UCSD-AML1 (cell line): ENCODE data around the gene DPEP2.
"Not testable (repeated sequence)": the region's sequence is repeated elsewhere in the genome, so short reads cannot be mapped to it uniquely, and the experiment has no call there.

ENCODE experiments used
- DNase-seq: peaks from one replicate; lab custom pipeline; 2025; ENCODE audit not compliant: unreplicated experiment; lab: John Stamatoyannopoulos, UW

Gene DPEP2

GRCh38 chr16:68009157-68009735 is 10.0 kb upstream of the DPEP2 start:
- no peak for DNase-seq

DNA sequence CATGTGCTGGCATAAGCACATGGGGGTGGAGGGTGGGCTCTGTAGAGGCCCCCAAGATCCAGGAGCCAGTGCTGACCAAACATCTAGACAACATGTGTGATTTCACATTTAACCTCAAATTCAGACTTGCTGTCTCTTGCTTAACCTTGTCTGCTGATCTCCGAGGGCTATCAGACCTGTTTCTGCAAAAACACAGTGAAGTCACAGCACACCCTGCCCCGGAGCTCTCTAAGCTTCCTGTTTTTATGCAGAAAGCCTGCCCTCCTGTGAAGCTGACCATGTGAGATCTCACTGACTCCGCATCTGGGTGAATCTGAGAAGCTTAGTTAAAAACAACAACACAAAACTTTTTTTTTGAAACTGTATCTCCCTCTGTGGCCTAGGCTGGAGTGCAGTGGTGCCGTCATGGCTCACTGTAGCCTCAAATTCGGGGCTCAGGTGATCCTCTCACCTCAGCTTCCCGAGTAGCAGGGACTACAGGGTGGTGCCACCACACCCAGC is 6.6 kb upstream of the DPEP2 start:
- peak; percentile 42 for DNase-seq

GRCh38 chr16:68005211-68005610 is 5.9 kb upstream of the DPEP2 start:
- no peak for DNase-seq

DNA sequence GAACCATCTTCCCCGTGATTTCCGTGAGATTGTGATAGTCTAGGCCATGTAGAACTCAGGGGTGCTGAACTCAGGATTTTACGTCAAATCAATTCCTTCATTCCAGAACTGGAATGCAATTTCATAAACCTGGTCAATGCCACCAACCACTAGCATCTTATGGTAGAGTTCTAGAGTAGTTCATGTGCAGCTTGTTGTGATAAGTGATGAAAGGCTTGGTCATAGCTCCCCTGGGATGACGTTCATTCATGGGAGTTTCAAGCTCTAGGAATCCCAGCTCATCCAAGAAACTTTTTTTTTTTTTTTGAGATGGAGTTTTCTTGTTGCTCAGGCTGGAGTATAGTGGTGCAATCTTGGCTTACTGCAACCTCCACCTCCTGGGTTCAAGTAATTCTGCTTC is 3.7 kb upstream of the DPEP2 start:
- DNase-seq = no peak

DNA sequence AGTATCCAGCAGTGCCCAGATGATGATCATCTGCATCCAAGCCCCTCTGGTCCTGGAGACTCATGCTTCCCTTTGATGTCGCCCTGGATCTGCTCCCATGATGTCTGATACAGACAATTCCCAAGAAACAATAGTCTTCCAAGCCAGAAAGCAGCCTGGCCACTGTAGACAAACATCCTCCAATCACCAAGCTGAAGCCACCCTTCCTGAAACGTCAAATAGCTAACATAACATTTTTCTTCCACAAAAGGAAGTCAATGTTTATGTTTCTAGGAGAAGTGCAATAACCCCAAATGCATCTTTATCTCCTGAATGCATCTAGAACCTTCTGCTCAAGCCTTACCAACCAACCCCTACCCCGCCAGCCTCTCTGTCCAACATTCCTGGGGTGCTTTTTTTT is 1.2 kb upstream of the DPEP2 start:
- no peak for DNase-seq

- DNase-seq = no peak
Observed at GRCh38 chr16:67999985-68000384, 701 bp upstream of the DPEP2 start.

- DNase-seq = not testable (repeated sequence)
Observed at GRCh38 chr16:67998231-67998778, 979 bp downstream of the DPEP2 start.

GRCh38 chr16:67996666-67997065 is 2.6 kb downstream of the DPEP2 start:
- DNase-seq = no peak

- no peak for DNase-seq
Observed at GRCh38 chr16:67995423-67995822, 3.9 kb downstream of the DPEP2 start.

DNA sequence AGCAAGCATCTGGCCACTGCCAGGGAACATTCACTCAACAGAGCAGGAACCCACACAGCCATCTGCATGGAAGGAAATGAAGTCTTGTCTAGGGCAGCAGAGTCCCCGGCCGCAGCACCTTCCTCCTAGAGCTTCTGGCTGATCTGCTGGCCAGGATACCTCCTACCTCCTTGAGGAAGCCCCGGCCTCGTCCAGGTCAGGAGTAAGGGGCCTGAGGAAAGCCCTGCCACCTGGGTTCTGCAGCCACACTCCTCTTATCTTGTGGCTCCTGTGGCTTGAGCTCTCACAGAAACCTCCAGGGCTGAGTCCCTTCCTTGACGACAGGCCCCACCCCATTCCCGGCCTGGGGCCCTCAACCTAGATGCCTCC is 5.3 kb downstream of the DPEP2 start:
- peak; percentile 76 for DNase-seq

DNA sequence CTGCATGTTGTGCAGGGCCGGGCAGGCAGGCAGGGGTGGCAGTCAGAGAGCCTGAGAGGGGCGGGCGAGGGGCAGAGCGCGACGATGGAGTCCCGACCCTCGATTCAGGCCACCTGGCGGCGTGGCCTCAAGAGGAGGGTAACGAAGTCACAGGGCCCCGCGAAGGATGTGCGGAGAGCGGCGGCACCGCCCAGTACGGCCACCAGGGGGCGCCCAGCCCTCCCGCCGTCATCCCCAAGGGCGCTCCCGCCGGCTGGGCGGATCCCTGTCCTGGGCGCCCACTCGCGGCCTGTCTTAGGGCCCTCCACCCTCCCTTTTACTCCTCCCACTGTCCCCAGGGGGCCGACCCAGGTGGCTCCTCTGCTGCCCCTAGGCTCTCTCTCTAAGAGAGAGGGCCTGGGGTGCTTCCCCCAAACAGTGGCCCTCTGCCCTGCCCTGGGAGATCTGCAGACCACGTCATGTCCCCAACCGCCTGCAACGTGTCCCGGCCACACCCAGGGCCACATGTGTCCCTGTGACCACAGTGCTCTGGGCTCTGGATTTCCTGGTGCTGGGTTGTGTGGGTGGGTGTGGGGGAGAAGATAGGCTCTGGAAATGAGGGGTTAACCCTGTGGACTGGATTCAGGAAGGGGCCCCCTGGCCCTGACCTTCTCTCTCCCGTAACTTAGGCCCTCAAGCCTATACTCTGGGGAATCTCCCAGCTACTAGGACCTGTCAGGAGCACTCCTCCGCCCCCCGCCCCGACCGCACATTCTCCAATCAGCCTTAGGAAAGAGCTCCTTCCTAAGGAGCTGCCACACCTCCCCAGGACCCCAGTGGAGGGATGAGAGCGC is 5.9 kb downstream of the DPEP2 start:
- peak; percentile 87 for DNase-seq

DNA sequence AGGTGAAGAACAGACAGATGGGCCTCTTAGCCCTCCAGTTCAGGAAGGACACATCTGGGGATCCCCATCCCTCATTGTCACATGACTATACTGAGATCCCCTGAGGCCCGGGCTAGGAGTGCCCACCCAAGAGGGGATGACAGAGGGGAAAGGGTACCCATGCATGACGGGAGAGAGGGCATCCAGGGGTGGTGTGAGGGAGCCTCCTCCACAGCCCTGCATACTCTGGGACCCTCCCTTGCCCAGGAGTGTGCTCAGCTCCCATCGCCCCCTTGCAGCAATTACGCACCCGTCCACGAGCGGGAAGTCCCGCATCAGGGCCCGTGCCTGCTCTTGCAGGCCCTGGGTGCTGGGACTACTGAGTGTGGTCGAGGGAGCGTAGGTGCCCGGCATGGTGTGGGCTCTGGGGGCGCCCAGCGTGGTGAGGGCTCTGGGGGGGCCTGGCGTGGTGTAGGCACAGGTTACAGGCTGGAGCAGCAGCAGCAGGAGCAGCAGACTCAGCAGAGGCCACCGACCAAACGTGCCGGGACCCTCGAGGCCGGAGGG is 6.5 kb downstream of the DPEP2 start:
- DNase-seq = no peak

DNA sequence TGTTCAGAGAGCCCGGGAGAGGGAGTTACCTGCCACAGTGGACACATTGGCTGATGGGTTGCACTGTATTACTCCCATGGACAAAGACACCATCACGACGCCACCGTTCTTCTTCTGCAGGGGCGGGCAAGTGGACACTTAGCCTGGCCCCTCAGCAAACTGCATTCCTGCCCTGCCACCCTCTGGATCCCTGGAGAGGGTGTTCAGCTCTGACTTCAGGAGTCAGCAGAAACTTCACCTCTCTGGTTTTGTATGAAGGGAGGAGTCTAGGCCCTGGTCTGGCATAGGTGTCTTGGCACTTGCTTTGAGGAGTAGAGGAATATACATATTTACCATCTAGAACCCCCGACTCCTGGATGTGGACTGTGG is 9.3 kb downstream of the DPEP2 start:
- no peak for DNase-seq

DNA sequence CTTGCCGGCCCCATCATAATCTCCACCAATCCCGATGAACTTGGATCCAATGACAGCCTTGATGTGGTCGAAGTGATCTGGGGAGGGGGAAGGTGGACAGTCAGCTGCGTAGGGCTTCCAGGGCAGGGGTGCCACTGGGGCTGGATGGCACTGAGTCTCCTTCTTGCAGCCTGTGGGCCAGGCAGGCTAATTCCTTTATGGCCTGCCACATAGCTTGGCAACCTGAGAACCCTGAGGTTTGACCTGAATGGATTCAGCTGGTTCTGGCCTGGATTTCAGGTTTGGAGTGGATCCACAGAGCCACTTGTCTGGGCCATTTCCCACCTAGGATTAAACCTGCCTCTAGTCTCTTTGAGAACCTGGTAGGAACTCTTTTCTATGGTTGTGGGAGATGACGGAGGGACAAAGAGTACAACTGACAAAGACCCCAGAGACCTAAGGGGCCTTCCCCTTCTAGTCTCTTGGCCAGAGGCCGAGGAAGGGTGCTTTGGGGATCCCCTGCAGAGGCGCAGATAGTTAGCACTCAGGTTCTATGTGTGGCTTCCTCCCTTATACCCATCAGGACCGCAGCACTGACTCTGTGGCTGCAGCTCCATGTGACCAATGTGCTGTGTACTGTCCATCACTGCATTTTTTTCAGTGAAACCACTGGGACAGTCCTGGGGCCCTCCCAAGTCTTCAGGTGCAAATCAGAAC is 9.8 kb downstream of the DPEP2 start:
- DNase-seq = no peak

DNA sequence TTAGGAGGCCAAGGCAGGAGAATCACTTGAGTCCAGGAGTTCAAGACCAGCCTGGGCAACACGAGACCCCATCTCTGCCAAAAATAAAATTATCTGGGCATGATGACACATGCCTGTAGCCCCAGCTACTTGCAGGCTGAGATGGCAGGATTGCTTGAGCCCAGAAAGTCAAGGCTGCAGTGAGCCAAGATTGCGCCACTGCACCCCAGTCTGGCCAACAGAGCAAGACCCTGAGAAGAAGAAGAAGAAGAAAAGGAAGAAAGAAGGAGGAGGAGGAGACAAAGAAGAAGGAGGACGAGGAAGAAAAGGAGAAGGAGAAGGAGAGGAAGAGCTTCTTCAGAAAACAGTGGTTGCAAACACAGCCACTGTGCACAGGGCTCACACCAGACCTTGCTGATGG is 10.6 kb downstream of the DPEP2 start:
- no peak for DNase-seq

DNA sequence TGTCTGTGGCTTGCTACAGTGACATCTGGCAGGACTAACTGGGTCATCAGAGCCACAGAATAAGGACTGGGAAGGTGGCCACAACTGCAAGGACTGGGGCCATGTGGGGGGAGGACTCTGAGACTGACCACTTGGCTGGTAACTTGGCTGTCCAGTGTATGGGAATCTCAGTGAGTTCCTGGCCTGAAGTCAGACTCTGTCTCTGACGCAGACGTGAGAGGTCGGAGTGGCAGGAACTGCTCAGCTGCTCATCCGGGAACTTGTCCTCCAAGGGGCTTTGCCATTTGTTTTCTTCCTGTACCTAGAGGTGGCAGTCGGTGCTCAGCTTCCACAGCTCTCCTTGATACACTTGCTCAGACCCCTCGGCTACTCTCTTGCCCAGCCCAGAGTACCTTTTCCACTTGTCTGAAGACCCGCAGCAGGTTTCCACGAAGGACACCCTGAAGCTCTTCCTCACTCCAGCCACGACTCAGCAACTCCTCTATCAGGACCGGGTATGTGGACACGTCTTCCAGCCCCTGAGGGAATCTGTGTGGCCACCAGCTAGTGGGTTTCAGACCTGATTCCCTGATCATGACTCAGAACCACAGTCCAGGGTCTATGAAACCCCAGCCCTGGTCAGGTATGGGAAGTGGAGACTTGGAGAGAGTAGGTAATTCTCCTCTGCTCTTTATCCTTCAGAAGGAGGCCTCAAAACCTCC is 11.7 kb downstream of the DPEP2 start:
- DNase-seq = no peak

GRCh38 chr16:67986949-67987348 is 12.3 kb downstream of the DPEP2 start:
- DNase-seq = no peak

GRCh38 chr16:67982011-67982696 is 17.1 kb downstream of the DPEP2 start:
- DNase-seq = no peak

DNA sequence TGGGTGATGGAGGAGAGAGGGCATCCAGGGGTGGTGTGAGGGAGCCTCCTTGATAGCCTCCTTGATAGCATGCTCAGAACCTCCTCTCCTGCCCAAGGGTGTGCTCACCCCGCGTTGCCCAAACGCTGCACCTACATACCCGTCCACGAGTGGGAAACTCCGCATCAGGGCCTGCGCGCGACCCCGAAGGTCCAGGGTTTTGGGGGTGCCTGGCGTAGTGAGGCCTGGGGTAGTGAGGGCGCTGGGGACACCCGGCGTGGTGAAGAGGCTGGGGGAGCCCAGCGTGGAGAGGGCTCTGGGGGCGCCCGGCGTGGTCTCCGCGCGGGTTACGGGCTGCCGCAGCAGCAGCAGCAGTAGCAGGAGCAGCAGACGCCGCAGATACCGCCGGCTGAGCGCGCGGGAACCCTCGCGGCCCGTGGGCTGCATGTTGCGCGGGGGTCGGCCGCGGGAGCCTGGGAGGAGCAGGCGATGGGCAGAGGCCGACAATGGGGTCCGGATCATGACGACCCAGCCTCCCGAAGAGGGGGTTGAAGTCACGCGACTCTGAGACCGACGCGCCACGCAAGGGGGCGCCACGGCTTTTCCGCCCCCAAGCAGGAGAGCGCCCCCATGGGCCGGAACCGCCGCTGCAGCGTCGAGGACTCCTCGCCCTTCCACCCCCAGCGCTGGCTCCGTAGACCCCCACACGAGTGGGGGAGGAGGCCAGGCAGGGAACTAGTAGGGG is 19.2 kb downstream of the DPEP2 start, which contains the start of gene DPEP3:
DPEP3 (minus strand) TSS at position 545 of the 724 bp plus-strand sequence; CDS start at position 426, 119 bp downstream.
- no peak for DNase-seq
